Stimulated activated CD8-positive, alpha-beta memory T cell treated with anti-CD3 and anti-CD28 coated beads, Interleukin-12 subunit alpha, Interleukin-12 subunit beta, amount 100 ng/mL, for 4 hours (primary cell): ENCODE data around the gene ANKRD44.

Experiments
- DNase-seq: peaks from one replicate; pipeline ENCODE4 v3.0.0-alpha.2; 2020; ENCODE audit warnings: low read depth

ANKRD44 gene

DNA sequence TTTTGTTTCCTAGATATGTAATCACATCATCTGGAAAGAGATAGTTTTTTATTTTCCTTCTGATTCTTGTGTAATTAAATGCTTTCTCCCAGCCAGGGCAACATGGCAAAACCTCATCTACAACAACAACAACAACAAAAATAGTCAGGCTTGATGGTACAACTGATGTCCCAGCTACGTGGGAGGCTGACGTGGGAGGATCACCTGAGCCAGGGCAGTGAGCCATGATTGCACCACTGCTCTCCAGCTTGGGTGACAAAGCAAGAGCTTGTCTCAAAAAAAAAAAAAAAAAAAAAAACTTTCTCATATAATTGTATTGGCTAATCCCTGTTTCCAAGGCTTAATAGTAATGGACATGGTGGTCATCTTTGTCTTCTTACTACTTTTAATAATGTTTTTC, 357.6 kb downstream of the ANKRD44 start:
- no peak for DNase-seq

DNA sequence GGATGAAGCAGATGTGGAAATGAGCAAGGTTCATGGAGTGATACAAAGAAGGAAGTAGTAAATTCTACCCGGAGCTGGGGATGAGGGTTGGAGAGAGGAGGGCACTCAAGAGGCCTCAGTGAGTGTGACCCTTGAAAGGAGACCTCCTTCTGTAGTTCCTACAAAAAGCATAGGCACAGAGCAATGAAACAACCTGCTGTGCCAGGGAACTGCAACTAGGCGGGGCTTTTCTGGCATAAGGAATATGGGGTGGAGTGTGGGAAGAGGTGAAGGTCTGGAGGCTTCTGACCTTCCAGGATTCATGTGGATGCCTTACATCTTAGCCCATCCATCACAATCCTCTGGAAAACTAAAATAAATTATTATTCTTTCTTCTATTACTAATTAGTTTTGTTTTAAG, 358.6 kb downstream of the ANKRD44 start:
- DNase-seq = no peak

DNA sequence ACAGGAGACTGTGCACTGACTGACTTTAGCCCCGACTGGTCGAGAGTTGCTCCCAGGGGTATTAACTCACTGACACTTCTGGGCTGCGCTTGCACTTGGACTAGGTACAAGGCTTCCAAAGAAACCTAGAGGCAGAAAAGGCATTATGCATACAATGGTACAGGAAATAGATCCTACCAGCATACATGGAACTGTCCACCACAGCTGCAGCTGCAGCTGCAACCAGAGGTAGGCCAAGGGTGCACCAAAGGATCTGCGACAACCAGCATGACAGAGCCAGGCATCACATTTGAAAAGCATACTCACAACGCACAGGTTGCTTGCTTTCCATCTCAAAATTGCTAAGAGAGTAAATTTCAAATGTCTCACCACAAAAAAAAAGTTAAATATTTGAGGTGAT, 361.5 kb downstream of the ANKRD44 start:
- DNase-seq = no peak

DNA sequence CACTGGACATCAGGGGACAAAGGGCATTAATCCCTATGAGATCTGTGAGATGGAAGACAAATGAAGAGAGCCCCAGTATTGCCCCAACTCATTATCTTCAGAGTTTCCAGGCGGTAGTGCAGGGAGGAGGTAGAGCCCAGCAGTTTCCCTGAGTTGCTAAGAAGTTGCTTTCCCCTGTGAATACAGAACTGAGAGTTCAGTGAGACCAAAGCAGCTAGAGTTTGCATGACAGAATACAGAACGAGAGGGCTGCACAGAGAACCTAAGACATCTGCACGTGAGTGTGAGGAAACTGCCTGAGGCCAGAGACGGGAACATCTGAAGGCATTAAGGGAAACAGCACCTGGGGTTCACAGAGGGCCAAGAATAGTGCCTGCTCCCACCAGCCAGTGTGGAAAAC, 366.0 kb downstream of the ANKRD44 start:
- no peak for DNase-seq

DNA sequence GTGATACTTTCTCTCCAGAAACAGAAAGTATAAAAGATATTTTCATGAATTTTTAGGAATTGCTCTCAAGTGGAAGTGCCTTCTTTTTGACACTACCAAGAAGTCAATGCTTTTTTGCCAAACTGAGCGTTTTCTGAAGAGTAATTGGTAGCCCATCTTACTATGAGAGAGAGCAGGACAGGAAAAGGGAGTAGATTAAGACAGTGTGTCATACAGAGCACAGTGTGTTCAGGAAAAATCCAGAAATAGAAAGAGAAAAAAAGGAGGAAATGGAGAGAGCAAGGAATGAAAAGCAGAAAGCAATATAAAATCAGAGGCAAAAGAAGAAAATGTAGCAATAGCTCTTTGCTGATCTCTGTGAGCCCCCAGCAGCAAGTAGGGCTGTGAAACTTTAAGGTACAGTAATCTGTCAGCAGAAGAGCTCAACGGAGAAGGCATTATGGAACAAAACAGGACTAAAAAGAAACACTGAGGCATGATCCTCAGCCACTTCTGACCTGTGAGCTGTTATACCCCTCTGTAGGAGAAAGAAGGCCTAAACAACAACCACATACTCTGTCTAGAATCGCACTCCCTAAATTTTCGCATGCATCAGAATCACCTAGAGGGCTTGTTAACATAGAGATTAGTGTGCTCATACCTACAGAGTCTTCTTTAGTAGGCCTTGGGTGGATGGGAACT, 369.0 kb downstream of the ANKRD44 start:
- no peak for DNase-seq

DNA sequence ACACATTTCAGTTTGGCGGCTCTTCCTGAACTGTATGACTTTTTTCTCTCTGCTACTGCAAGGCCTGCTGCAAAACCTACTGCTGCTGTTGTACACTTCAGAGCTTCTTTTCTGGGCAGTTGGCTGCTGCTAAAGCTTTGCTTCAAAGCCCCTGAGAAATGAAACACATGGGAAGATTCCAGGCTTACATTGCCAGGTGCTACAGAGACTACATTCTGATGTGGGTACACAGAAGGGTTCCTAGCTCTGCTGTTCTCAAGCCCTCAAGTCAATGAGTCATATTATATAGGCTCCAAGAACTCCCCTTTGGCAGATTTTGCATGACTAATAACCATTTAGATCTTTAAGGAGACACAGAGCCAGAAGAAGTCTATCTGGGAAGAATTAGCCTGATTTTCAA, 371.2 kb downstream of the ANKRD44 start:
- DNase-seq = no peak
